ENCODE measurements around the gene SSBP4.

The SSBP4 gene

DNA sequence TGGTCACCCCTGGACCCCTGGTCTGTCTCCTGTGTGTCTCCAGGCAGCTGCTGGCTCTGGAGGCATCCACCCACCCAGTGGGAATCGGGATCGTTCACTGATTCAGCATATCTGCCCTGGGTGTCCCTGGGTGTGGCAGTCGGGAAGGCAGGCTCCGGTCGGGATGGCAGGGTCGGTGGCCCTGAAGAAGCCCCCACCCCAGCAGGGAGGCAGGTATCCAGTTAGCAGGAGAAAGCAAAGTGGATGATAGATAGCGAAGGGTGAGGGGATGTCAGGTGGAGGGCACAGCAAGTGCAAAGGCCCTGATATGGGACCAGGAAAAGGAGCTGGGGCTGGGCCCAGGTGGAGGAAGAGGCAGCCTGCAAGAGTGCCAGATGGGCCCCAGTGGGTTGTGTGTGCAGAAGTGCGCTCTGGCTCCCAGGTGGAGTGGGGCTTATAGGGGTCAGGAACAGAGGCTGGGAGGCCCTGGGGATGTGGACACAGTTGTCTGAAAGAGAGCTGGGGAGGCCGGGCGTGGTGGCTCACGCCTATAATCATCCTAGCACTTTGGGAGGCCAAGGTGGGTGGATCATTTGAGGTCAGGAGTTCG, 2.3 kb downstream of the SSBP4 start:
- Mint-ChIP-seq H3K9me3 (no peaks in the 10 kb centered on the region), H3K4me3 (no peak overlapping the region), H3K36me3 (no peaks in the 10 kb centered on the region), H3K27ac (no peak overlapping the region), H3K4me1 (peaks cover 56 to 72% of the 10 kb centered on the region in 2 donors), H3K27me3 (peaks cover 22 to 31% of the 10 kb centered on the region in 2 donors)
- no peak for ATAC-seq (replicated peaks)
- DNase-seq: no peak

DNA sequence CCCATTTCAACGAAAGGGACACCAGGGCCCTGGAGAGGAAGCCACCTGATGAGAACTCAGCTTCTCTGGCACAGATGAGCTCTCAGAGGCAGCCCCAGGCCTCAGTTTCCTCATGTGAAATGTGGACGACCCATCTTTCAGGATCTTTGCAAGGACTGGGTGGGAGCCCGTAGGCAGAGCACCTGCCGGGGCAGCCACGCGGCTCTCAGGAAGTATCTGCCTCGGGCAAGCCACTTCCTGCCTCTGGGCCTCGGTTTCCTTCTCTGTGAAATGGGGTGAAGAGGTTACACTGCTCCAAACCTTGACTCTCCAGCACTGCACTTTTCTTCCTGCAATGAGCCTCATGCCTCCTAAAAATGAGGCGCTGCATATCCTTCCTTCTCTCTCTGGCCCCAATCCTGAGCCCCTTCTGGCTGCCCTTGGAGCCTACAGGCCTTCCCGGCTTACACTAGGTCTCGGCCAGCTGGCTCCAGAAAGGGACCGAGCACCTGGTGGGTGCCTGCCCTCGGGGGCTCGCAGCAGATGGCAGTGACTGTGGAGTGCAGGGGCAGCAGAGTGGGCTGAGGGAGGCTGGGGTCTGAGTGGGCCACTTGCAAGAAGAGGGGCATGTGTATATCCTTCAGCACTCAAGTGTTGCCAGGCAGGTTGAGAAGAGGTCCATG, 3.5 kb downstream of the SSBP4 start:
- ATAC-seq (replicated peaks) (no peak), DNase-seq (no peak)
- Mint-ChIP-seq H3K4me3 (no peak overlapping the region), H3K4me1 (peaks cover 47 to 67% of the 10 kb centered on the region in 2 donors), H3K9me3 (no peaks in the 10 kb centered on the region), H3K36me3 (no peaks in the 10 kb centered on the region), H3K27ac (no peak overlapping the region), H3K27me3 (peaks cover 13 to 20% of the 10 kb centered on the region in 2 donors)

DNA sequence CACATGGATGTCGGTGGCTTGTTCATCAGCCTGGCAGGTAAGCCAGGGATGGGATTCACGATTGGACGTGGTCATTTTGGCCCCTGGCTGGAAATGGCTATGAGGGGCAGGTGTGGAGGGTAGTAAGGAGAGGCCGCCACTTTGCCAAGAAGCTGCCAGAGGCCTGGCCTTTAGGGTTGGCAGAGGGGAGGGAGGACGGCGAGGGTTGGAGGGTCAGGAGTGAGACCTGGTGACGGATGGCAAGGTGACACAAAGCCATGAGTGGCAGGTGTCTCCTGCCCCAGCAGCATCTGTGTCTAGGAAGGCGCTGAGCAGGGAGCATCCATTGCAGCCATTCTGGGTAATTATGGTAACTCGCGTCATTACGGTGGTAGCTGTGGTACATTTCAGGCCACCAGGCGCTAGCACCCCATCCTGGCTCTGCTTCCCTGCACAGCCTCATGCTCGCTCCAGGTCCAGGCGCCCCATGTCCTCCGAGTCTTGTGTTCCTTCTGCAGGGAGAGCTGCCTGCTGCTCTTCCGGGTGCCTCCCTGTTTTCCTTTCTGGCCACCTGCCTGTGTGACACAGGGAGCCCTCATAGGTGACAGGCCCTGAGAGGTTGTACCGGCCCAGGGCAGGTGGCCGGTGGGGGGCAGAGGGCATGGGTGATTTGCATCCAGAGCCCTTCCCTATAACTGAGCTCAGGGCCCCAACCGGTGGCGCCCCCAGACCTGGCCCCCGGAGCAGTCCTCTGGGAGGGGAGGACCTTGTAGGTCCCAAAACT, 4.2 kb downstream of the SSBP4 start:
- Mint-ChIP-seq H3K27ac (no peak overlapping the region), H3K9me3 (no peaks in the 10 kb centered on the region), H3K4me3 (no peak overlapping the region), H3K27me3 (peaks cover 6 to 13% of the 10 kb centered on the region in 2 donors), H3K4me1 (peaks cover 40 to 59% of the 10 kb centered on the region in 2 donors), H3K36me3 (no peaks in the 10 kb centered on the region)
- no peak for DNase-seq
- ATAC-seq (replicated peaks): no peak

DNA sequence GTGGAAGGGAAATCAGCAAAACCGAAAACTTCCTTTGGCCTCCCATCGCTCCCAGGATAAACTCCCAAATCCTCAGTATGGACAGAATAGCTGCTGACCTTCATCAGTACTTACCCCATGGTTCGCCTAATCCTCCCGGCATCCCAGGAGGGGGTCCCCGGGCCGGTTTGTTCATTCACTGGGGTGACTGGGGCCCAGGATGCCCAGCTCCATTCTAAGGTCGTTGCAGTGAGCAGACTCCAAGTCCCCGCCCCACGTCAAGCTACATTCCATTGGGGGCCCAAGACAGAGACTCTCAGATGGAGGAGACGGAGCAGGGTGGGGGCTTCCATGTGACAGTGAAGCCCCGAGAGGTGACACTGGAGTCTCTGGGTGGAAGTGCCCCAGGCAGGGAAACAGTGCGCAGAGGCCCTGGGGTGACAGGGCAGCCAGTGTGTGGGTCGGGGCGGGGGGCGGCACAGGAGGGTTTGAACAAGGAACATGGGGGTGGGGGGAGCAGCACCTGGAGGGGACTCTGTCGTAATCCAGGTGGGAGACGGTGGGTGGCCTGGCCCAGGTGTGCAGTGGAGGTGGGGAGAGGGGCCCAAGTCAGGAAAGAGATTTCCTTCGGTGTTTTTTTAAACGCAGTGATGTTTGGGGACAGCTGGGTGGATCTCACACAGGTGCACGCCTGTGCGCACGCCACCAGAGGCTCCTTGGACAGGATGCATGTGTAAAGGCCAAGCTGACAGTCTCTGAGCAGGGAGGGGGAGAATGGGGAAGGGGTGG, 5.1 kb downstream of the SSBP4 start:
- Mint-ChIP-seq H3K4me3 (no peak overlapping the region), H3K27ac (no peak overlapping the region), H3K27me3 (peaks cover 0 to 6% of the 10 kb centered on the region in 2 donors), H3K36me3 (no peaks in the 10 kb centered on the region), H3K9me3 (no peaks in the 10 kb centered on the region), H3K4me1 (peaks cover 34 to 60% of the 10 kb centered on the region in 2 donors)
- no peak for ATAC-seq (replicated peaks)
- DNase-seq: no peak

DNA sequence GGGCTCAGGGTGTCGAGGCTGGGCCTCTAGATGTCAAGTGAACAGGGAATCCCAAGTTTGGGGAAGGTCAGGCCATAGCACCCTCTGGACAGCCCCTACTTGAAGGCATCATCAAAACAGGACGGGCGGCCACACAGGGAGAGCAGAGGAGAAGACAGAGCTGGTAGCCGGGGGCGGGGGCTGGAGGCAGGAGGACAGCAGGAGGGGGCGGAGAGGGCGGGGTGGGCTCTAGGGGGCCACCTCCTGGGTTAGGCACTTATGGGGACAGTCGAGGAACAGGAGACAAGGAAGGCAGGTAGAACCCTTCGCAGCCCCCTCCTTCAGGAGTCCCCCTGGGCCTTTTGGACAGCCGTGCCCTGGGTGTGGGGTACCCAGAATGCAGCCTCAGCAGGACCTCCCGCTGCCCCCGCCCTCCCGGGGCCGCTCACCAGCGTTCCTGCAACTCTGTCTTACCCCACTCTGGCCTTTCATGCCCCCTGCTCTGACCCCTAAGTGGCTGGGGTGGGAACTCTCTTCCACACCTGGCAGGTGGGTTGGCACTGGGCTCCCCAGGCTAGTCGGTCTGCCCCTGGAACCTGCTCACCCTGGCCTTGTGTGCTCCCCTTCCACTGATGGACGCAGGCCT, 5.8 kb downstream of the SSBP4 start:
- H3K4me1 Mint-ChIP-seq: peaks cover 34 to 63% of the 10 kb centered on the region in 2 donors
- ATAC-seq (replicated peaks): no peak
- no peak for DNase-seq
- H3K27me3 Mint-ChIP-seq: peaks cover 0 to 5% of the 10 kb centered on the region in 2 donors
- H3K4me3 Mint-ChIP-seq: no peak overlapping the region
- H3K27ac Mint-ChIP-seq: peak overlapping the region; percentile 32
- H3K9me3 Mint-ChIP-seq: no peaks in the 10 kb centered on the region
- no peaks in the 10 kb centered on the region for H3K36me3 Mint-ChIP-seq

DNA sequence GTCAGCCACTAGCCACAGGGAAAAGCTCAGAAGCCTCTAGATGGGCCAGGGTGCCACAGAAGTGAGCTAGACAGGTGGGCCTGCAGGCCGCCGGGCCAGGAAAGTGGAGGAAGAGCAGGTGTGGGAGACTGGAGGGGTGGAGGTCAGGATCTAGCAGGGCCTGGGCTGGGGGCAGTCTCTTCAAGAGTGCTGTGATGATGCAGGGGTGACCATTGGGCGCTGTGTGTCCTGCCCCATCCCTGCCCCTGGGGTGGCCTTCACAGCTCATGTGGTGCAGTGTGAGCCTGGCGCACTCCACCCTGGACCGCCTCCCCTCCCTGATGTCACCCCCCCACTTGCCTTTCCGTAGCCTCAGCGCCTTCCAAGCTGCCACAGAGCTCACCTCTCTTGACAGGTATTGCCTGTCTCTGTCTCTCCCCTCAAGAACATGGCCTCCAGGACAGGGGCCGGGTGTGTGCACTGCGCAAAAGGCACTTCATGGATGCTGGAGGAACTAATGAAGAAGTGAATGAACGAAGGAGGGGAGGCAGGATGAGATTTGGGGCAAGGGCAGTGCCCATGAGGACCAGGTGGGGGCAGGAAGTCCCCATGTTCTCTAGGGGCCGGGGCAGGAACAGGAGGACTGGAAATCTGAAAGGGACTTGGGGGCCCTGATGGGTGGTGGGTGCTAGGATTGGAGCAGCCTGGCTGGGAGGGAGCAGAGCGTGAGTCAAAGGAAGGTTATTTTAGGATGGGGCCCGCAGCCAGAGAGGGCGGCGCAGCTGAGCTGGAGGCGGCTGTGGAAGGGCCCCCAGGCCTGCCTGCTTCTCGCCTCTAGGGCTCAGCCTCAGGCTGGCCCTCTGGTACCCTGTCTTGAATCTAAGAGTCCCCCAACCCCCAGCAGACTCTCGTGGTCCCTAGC, 6.6 kb downstream of the SSBP4 start:
- peaks cover 34 to 63% of the 10 kb centered on the region in 2 donors for H3K4me1 Mint-ChIP-seq
- ATAC-seq (replicated peaks): no peak

DNA sequence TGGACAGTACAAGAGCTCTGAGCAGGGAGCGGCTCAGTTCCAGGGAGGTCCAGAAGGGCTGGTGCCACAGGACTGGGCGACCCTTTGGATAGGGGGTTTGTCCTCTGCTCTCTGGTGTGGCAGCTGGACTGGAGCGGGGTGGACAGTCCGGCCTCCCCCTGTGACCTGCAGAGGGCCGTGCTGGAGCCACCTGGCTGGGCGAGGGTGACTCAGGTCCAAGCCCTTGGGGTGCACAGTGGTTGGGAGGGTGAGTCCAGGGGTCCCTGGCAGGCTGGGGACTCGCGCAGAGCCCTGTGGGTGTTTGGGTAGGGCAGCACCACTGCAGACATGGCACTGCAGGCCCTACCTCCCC, 7.2 kb downstream of the SSBP4 start:
- no peak for ATAC-seq (replicated peaks)

More for the DNA sequence above, 6.6 kb downstream of the SSBP4 start:
- Mint-ChIP-seq H3K36me3 (no peaks in the 10 kb centered on the region), H3K9me3 (no peaks in the 10 kb centered on the region), H3K27ac (no peak overlapping the region), H3K27me3 (no peaks in the 10 kb centered on the region), H3K4me3 (no peak overlapping the region)
- DNase-seq: no peak

DNA sequence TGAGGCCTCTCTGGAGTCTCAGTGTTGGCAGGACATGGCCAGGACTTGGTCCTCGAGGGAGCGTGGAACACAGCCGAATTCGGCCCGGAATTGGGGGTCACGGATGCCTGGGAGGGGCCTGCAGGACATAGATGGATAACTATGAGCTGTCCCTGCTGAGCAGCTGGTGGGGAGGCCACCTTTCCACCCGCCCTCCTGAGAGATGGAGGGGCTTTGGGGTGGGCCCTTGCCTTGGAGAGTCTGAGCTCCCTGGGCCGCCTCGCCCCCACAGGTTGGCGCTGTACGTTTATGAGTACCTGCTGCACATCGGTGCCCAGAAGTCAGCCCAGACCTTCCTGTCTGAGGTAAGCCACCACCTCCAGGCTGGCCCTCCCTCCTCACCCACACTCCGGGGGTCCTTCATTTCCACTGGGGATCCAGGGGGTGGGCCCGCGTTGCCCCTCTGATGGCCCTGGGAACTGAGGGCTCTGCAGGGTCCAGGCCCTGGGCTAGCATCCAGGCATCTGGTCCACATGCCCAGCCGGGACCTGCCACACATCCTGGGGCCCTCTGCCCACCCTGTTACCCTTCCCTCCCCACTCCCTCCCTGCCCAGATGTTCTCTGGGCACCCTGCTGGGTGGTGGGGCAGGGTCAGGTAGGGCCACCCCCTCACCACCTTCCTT, 8.0 kb downstream of the SSBP4 start:
- H3K4me3 Mint-ChIP-seq: no peak overlapping the region
- DNase-seq: no peak
- no peaks in the 10 kb centered on the region for H3K27me3 Mint-ChIP-seq

More for the DNA sequence above, 7.2 kb downstream of the SSBP4 start:
- DNase-seq: no peak
- H3K36me3 Mint-ChIP-seq: no peaks in the 10 kb centered on the region
- H3K27ac Mint-ChIP-seq: no peak overlapping the region
- H3K9me3 Mint-ChIP-seq: no peaks in the 10 kb centered on the region
- no peak overlapping the region for H3K4me3 Mint-ChIP-seq
- H3K27me3 Mint-ChIP-seq: no peaks in the 10 kb centered on the region
- peaks cover 33 to 56% of the 10 kb centered on the region in 2 donors for H3K4me1 Mint-ChIP-seq

DNA sequence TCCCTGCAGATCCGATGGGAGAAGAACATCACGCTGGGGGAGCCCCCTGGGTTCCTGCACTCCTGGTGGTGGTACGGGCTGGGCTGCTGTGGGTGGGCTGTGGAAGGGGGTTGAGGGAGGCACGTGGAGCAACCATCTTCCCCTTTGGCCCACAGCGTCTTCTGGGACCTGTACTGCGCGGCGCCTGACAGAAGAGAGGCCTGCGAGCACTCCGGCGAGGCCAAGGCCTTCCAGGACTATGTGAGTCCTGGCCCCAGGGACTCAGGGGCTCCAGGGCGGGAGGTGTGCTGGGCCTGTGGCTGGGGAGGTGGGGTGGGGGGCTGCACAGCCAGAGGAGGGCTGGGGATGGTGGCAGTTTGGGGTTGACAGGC, 8.5 kb downstream of the SSBP4 start:
- no peaks in the 10 kb centered on the region for H3K9me3 Mint-ChIP-seq
- DNase-seq: no peak
- no peak overlapping the region for H3K27ac Mint-ChIP-seq
- peaks cover 28 to 47% of the 10 kb centered on the region in 2 donors for H3K4me1 Mint-ChIP-seq
- peaks cover 0 to 2% of the 10 kb centered on the region in 2 donors for H3K36me3 Mint-ChIP-seq
- H3K4me3 Mint-ChIP-seq: no peak overlapping the region
- ATAC-seq (replicated peaks): no peak
- no peaks in the 10 kb centered on the region for H3K27me3 Mint-ChIP-seq

More for the DNA sequence above, 8.0 kb downstream of the SSBP4 start:
- no peak overlapping the region for H3K27ac Mint-ChIP-seq
- no peak for ATAC-seq (replicated peaks)
- peaks cover 0 to 2% of the 10 kb centered on the region in 2 donors for H3K36me3 Mint-ChIP-seq
- H3K4me1 Mint-ChIP-seq: peaks cover 29 to 48% of the 10 kb centered on the region in 2 donors
- H3K9me3 Mint-ChIP-seq: no peaks in the 10 kb centered on the region

DNA sequence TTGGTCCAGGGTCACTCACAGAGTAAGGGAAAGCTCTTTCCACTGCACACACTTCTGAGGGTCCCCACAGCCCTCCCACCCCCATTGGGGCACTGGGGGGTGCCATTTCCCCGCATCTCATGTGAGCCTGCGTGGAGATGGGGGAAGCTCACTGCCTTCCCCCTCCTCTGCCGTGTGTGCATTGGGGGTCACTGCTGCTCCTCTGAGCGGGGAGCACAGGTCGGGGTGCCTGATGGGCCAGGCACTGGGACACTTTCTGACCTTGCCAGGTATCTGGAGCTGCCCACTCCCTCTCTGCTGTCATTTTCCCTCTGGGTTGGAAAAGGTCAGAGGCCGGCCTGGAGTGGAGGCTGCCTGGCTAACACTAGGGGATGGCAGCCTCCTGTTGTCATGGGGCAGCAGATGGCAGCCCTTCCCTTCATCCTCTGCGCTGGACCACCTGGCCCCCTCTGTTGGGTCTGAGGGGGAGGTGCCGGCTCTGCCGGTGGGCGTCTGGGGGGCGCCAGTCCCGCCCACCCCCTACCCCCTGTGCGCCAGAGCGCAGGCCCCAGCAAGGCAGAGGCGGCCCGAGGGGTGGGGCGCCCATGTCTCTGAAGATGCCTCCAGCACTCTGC, 9.1 kb downstream of the SSBP4 start:
- Mint-ChIP-seq H3K9me3 (no peaks in the 10 kb centered on the region), H3K4me1 (peaks cover 26 to 45% of the 10 kb centered on the region in 2 donors), H3K36me3 (peaks cover 0 to 2% of the 10 kb centered on the region in 2 donors), H3K27ac (no peak overlapping the region), H3K4me3 (peak overlapping the region in 1 of 2 donors; percentile 62), H3K27me3 (no peaks in the 10 kb centered on the region)
- ATAC-seq (replicated peaks): peak in 1 of 2 donors; percentile 3
- no peak for DNase-seq

DNA sequence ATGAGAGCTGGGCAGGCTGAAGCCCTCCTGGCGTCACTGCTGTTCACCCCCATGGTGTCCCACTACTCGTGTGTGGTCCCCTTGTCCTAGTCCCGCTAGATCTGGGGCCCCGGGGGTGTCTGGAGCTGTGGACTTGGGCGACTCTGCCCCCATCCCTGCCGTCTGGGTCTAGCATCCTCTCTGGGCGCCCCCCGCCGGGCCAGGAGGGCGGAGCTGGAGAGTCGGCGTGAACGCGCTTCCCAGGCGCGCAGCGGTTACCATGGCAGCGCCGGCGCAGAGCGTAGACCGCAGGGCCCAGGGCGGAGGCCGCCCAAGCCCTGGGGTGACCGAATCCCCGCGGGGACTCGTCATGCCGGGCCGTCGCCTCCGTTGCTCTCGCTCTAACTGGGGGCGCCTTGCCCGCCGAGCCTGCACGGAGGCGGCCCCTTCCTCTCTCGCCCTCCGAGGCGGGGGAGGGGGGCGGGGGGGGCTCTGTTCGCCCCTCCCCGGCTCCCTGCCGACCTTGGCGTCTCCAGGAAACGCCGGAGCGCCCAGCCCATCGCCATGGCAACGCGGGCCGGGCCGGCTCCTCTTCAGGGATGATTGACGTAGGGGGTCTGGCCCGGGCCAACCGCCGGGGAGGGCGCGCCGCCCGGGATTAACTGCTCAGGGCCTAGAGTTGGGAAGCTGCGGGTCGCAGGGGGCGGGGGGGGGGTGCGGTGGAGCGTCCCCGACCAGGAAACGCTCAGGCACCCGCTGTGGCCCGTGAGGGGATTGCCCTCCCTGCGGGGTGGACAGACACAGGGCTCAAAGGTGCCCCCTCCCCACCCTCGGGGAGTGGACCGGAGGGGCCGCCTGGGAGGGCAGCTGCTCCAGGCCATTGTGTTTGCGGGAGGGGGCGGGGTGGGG, 9.8 kb downstream of the SSBP4 start:
- Mint-ChIP-seq H3K9me3 (no peaks in the 10 kb centered on the region), H3K36me3 (peaks cover 0 to 2% of the 10 kb centered on the region in 2 donors), H3K27ac (peak overlapping the region; percentile 76), H3K27me3 (no peaks in the 10 kb centered on the region), H3K4me3 (peak overlapping the region; percentile 50 to 81), H3K4me1 (peaks cover 25 to 46% of the 10 kb centered on the region in 2 donors)
- DNase-seq: peak; percentile 77
- peak; percentile 80 to 85 for ATAC-seq (replicated peaks)

All from stimulated activated naive B cell treated with anti-CD40 and anti-IgM and Interleukin-4, amounts not matched to agents 10 μg/mL and 1 μg/mL and 100 μg/mL, for 72 hours (primary cell).